Breast epithelium (tissue), 4 donors: Measurements from ENCODE around the gene ADGRA1. TPM values are rescaled to one million over a fixed set of nuclear protein-coding genes. Genes with fewer than 3 reads are reported as not detected.

Experiments
- DNase-seq, 2 donors: peaks; one replicate each; pipeline ENCODE4 v3.0.0-alpha.2; 2019; ENCODE audit warnings: low spot score in 2 of 2
- H3K27ac ChIP-seq, 2 donors: fragments of 200-600 bp; sonication (generic) in 1 of 2; one replicate each; pipeline ENCODE4 v1.5.1; 2016 to 2019; ENCODE audit warnings: mild to moderate bottlenecking in 1 of 2
- H3K27me3 ChIP-seq, 2 donors: fragments of 200-600 bp; sonication (generic) in 1 of 2; one replicate each; pipeline versions ENCODE4 v1.5.1 to v1.6.0; 2017 to 2019; ENCODE audit warnings: control low read depth in 1 of 2, mild to moderate bottlenecking in 1 of 2
- H3K36me3 ChIP-seq: fragments of 200-600 bp; one replicate; pipeline ENCODE4 v1.5.1; 2019
- H3K4me1 ChIP-seq, 2 donors: fragments of 200-600 bp; sonication (generic); one replicate each; pipeline ENCODE4 v1.5.1; 2016 to 2019; ENCODE audit warnings: control low read depth in 1 of 2
- H3K4me3 ChIP-seq, 3 donors: fragments of 200-600 bp; sonication (generic); 1 replicate in 2 of 3; 2 replicates in 1 of 3; pipeline ENCODE4 v1.5.1; 2016 to 2019; ENCODE audit warnings: mild to moderate bottlenecking in 3 of 3, moderate library complexity in 2 of 3
- H3K9me3 ChIP-seq, 2 donors: fragments of 200-600 bp; sonication (generic) in 1 of 2; one replicate each; pipeline ENCODE4 v1.5.1; 2016 to 2019; ENCODE audit warnings: control low read depth in 1 of 2
- POLR2A ChIP-seq: fragments of 450-650 bp; IDR thresholded peaks from one replicate; pipeline ENCODE4 v1.6.1; 2016; ENCODE audit warnings: antibody characterized with exemption, mild to moderate bottlenecking, moderate library complexity
- POLR2AphosphoS5 ChIP-seq, 3 donors: sonication (generic); formaldehyde crosslinking; IDR thresholded peaks; one replicate each; pipeline ENCODE4 v1.6.1; 2017; ENCODE audit warnings: antibody characterized with exemption in 3 of 3
- intact Hi-C: fragments of 100-400 bp; cut with DNase I; formaldehyde crosslinking; loops from one replicate; pipeline ENCODE4 v1.15.1; 2023; ENCODE audit warnings: low total_unique reads
- total RNA-seq, 3 donors: library from RNA; depleted of rRNA; stranded (reverse); fragments of >200 nt; gene quantifications; one replicate each; pipeline ENCODE4 v1.1.0, GENCODE V29; 2016
- TF ChIP-seq, protein P1 (sequence below), 3 donors: fragments of 450-650 bp; IDR thresholded peaks; one replicate each; pipeline ENCODE4 v1.5.1; 2016 to 2017; ENCODE audit warnings: antibody characterized with exemption in 3 of 3, mild to moderate bottlenecking in 3 of 3, moderate library complexity in 3 of 3

ADGRA1 gene
- total RNA-seq, 3 donors from 2014 or later = 0.33 TPM; not detected in 2

DNA sequence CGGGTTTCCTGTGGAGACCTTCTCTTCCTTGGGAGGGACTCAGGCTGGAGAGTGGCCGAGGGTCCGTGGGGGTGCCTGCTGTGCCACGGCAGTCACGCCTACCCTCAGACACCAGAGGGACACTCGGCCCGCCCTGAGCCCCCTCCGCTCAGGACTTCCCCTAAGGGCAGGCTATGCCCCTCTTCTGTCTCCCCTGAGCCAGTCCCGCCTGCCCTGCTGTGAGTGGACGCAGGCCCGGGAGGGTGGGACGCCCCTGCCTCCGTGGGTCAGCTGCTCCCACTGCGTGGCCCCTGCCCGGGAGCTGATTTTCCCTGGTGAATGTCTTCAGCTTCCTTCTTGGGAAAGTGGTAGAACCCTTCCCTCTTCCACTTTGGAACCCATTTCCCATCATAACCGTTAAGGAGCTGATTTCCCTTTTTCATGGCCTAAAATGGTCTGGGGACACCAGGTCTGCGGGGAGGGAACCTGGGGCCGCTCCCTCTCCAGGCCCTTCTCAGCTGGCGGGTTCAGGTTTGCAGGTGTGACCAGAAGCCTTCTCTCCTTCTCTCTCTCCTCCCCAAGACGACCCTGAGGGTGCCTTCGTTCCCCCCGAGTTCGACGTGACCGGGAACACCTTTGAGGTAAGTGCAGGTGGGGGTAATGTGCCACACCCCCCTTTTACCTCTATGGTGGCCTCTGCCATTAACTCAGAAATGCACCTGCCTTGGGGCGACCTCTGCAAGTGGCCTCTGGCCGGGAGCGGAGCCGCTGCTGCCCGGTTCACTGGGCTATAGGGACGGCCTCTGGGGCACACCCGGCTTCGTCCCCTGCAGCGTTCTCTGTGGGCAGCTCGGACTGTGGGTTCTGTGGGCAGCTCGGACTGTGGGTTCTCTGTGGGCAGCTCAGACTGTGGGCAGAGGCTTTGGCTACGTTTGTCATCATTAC is 80.2 kb downstream of the ADGRA1 start:
- Histone ChIP-seq H3K9me3 (no peaks in the 10 kb centered on the region), H3K4me1 (no peaks in the 10 kb centered on the region), H3K27ac (no peak overlapping the region), H3K36me3 (no peaks in the 10 kb centered on the region), H3K27me3 (peaks cover 0 to 16% of the 10 kb centered on the region in 2 donors), H3K4me3 (no peak overlapping the region)
- peak in 1 of 2 donors; percentile 20 for DNase-seq
- intact Hi-C loops = no loop called here
- TF ChIP-seq POLR2AphosphoS5 (IDR thresholded peaks at IDR 0.05) = no peak
- TF ChIP-seq, protein P1, sequence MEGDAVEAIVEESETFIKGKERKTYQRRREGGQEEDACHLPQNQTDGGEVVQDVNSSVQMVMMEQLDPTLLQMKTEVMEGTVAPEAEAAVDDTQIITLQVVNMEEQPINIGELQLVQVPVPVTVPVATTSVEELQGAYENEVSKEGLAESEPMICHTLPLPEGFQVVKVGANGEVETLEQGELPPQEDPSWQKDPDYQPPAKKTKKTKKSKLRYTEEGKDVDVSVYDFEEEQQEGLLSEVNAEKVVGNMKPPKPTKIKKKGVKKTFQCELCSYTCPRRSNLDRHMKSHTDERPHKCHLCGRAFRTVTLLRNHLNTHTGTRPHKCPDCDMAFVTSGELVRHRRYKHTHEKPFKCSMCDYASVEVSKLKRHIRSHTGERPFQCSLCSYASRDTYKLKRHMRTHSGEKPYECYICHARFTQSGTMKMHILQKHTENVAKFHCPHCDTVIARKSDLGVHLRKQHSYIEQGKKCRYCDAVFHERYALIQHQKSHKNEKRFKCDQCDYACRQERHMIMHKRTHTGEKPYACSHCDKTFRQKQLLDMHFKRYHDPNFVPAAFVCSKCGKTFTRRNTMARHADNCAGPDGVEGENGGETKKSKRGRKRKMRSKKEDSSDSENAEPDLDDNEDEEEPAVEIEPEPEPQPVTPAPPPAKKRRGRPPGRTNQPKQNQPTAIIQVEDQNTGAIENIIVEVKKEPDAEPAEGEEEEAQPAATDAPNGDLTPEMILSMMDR (IDR thresholded peaks at IDR 0.05) = no peak
- TF ChIP-seq POLR2A = no peak

DNA sequence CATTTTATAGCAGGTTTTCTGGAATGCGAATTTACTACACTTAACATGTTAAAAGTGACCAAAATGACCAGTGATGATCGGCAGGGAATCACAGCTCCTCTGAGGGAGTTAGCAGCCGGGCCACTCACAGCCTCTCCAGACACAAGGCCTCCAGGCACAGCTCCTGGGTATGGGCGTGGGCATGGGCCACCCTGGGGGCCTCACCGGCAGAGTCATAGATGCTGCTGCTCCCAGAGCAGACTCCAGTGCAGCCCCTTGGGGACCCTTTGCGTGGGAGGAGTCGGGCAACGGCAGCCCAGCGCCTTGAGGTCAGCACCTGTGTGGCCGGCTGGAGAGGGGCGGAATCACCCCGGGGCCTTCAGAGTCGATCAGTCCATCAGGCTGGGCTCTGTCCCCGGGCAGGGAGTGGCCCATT is 80.9 kb downstream of the ADGRA1 start:
- no peak for TF ChIP-seq POLR2AphosphoS5 (IDR thresholded peaks at IDR 0.05)
- TF ChIP-seq, protein P1 (IDR thresholded peaks at IDR 0.05) = no peak
- TF ChIP-seq POLR2A = no peak
- no peaks in the 10 kb centered on the region for H3K9me3 ChIP-seq
- H3K4me1 ChIP-seq = no peaks in the 10 kb centered on the region
- H3K27me3 ChIP-seq = peaks cover 0 to 16% of the 10 kb centered on the region in 2 donors
- no peaks in the 10 kb centered on the region for H3K36me3 ChIP-seq
- H3K27ac ChIP-seq = no peak overlapping the region
- intact Hi-C loops = no loop called here
- H3K4me3 ChIP-seq = no peak overlapping the region
- DNase-seq = peak in 1 of 2 donors; percentile 31

DNA sequence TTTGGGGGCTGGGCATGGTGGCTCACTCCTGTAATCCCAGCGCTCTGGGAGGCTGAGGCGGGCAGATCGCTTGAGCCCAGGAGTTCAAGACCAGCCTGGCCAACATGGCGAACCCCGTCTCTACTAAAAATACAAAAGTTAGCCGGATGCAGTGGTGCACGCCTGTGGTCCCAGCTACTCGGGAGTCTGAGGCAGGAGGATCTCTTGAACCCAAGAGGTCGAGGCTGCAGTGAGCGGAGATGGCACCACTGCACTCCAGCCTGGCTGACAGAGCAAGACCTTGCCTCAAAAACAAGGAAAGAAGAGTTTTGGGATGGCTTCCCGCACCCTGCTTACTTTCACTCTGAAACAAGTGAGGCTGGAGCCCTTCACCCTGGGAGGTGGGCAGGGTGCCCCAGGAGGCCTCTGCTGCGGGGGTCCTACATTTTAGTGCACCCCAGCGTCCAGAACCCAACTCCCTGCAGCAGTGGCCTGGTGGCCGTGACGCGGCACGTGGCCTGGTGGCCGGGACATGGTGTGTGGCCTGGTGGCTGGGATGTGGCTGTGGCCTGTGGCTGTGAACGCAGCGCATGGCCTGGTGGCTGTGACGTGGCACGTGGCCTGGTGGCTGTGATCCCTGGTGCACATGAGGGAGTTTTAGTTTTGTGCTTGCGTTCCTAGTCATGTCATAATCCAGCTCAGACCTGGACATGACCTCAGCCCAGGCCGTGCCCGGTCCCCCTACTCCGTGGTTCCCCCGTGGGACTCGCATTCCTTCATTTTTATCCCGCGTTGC is 81.6 kb downstream of the ADGRA1 start:
- Histone ChIP-seq H3K36me3 (no peaks in the 10 kb centered on the region), H3K27me3 (peaks cover 0 to 12% of the 10 kb centered on the region in 2 donors), H3K27ac (no peak overlapping the region), H3K4me1 (no peaks in the 10 kb centered on the region), H3K4me3 (no peak overlapping the region), H3K9me3 (no peaks in the 10 kb centered on the region)
- TF ChIP-seq POLR2AphosphoS5 (IDR thresholded peaks at IDR 0.05) = no peak
- TF ChIP-seq POLR2A = no peak
- TF ChIP-seq, protein P1 (IDR thresholded peaks at IDR 0.05) = no peak
- DNase-seq = peak in 1 of 2 donors; percentile 43
- intact Hi-C loops = no loop called here

DNA sequence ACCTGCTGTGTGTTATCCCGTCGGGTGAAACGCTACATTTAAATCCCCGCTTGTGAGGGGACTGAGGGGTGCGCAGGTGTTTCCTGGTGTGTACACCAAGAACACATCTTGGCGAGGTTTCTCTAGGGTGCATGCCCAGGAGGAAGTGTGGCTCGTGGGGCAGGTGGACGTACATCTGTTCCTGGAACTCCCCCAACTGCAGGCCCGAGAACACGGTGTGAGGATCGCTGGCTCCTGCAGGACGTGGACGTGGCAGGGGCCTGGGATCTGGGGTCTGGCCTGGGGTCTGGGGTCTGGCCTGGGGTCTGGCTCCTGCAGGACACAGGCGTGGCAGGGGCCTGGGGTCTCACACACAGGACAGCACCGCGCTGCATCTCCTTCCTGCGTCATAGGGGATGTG is 82.4 kb downstream of the ADGRA1 start:
- intact Hi-C loops = no loop called here
- H3K27me3 ChIP-seq = peaks cover 0 to 9% of the 10 kb centered on the region in 2 donors
- DNase-seq = peak in 1 of 2 donors; percentile 38

More for the DNA sequence above, 82.4 kb downstream of the ADGRA1 start:
- no peak for TF ChIP-seq POLR2A
- TF ChIP-seq, protein P1 (IDR thresholded peaks at IDR 0.05) = no peak
- TF ChIP-seq POLR2AphosphoS5 (IDR thresholded peaks at IDR 0.05) = no peak
- Histone ChIP-seq H3K27ac (no peak overlapping the region), H3K9me3 (no peaks in the 10 kb centered on the region), H3K4me3 (no peak overlapping the region), H3K4me1 (no peaks in the 10 kb centered on the region), H3K36me3 (no peaks in the 10 kb centered on the region)
